ENCODE results near the gene JMJD8. TPM values are rescaled to one million over a fixed set of nuclear protein-coding genes. Genes with fewer than 3 reads are reported as not detected.

The JMJD8 gene
- total and polyA plus RNA-seq, 7 experiments from 2014 or later, result 26.8 to 62.1 (median 43.2) TPM

DNA sequence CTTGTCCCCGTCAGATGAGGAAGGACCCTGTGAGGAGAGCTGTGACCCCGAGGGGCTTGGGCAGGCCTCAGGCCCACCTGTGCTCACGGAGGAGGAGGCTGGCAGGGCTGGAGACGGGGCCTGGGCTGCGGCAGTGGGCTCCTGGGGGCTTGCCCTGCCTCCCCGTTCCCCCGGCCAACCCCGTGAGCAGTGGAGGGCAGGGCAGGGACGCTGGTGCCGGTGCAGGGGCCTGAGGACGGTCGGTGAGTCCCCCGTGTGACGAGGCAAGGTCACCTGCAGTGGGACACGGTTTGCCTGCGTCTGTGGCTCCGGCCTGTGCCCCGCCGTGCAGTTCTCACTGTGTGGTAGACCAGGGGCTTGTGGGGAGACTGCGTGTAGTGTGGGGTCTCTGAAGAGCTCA lies 24.5 kb downstream of the JMJD8 start:
- Histone ChIP-seq H3K27ac (ENCODE audit: low read depth, low read length) (no peak overlapping the region), H3K4me1 (ENCODE audit: control insufficient read depth in 2 of 2, insufficient read depth in 2 of 2, low read length in 2 of 2) (peaks cover 0 to 7% of the 10 kb centered on the region in 2 donors), H3K9me3 (ENCODE audit: control insufficient read depth in 2 of 3, low read length in 3 of 3) (no peaks in the 10 kb centered on the region), H3K4me3 (ENCODE audit: low read length) (no peak overlapping the region), H3K27me3 (ENCODE audit: control insufficient read depth in 2 of 2, insufficient read depth in 2 of 2, low read length in 2 of 2) (no peaks in the 10 kb centered on the region), H3K36me3 (ENCODE audit: control insufficient read depth in 2 of 3, insufficient read depth in 3 of 3, low read length in 3 of 3) (no peaks in the 10 kb centered on the region)
- POLR2A ChIA-PET, result no interaction called here
- CTCF ChIA-PET, result interaction anchor here (0.6 kb wide), 1 partner anchor 67 kb away, joined by 3 read pairs; the partner anchor contains the start of gene HAGHL
- no peak for ATAC-seq
- H3K4me3 Mint-ChIP-seq, result no peak overlapping the region
- DNase-seq, result no peak
- intact Hi-C loops (cut with micrococcal nuclease), result loop anchor here in 1 of 2 donors (2.0 kb wide), 3 partner anchors 19 to 307 kb away; partner anchors contain the start of genes AXIN1 and METTL26
- no peaks in the 10 kb centered on the region for H3K9me3 Mint-ChIP-seq
- no peaks in the 10 kb centered on the region for H3K27me3 Mint-ChIP-seq
- H3K4me1 Mint-ChIP-seq, result peaks cover 0 to 9% (median 4%) of the 10 kb centered on the region in 7 donors
- no peaks in the 10 kb centered on the region for H3K36me3 Mint-ChIP-seq
- H3K27ac Mint-ChIP-seq, result no peak overlapping the region

DNA sequence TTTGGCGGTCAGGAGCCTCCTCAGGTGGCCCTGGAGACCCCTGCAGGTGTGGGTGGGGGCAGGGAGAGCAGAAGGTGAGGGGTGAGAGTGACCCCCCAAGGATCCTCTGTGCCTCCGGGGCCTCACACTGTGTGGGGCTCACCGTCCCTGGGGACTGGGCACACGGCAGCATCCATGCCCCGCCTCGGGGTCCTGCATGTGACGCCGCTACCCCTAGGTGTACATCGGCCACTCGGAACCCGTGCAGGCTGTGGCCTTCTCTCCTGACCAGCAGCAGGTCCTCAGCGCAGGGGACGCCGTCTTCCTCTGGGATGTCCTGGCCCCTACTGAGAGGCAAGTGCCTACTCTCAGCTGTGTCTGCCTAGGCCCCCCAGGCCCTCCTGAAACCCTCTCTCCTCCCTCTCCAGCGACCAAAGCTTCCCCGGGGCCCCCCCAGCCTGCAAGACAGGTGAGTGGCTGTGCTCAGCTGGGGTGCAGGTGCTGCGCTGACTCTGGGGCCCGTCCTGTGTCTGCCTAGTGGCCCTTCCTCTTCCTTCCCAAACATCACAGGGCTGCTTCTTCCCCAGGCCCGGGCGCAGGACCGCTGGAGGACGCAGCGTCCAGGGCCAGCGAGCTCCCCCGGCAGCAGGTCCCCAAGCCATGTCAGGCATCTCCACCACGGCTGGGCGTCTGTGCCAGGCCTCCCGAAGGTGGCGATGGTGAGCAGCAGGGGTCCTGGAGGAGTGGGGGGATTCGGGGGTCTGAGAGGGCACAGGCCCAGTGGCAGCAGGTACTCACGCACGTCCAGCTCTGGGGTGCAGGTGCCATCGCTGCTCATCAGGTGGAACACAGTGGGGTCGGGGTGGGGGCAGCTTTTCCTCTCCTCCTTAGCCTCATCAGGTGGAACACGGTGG lies 25.2 kb downstream of the JMJD8 start:
- intact Hi-C loops (cut with micrococcal nuclease), result no loop called here
- ChIA-PET POLR2A (no interaction called here), CTCF (interaction anchor here (0.6 kb wide), 1 partner anchor 68 kb away, joined by 3 read pairs; the partner anchor contains the start of gene HAGHL)
- no peak for DNase-seq
- H3K27ac Mint-ChIP-seq, result no peak overlapping the region
- Histone ChIP-seq H3K27me3 (ENCODE audit: control insufficient read depth in 2 of 2, insufficient read depth in 2 of 2, low read length in 2 of 2) (no peaks in the 10 kb centered on the region), H3K4me3 (ENCODE audit: low read length) (no peak overlapping the region), H3K9me3 (ENCODE audit: control insufficient read depth in 2 of 3, low read length in 3 of 3) (no peaks in the 10 kb centered on the region), H3K36me3 (ENCODE audit: control insufficient read depth in 2 of 3, insufficient read depth in 3 of 3, low read length in 3 of 3) (no peaks in the 10 kb centered on the region), H3K27ac (ENCODE audit: low read depth, low read length) (no peak overlapping the region), H3K4me1 (ENCODE audit: control insufficient read depth in 2 of 2, insufficient read depth in 2 of 2, low read length in 2 of 2) (peaks cover 0 to 7% of the 10 kb centered on the region in 2 donors)
- H3K4me1 Mint-ChIP-seq, result peaks cover 0 to 9% (median 4%) of the 10 kb centered on the region in 7 donors
- H3K9me3 Mint-ChIP-seq, result no peaks in the 10 kb centered on the region
- H3K36me3 Mint-ChIP-seq, result no peaks in the 10 kb centered on the region
- no peaks in the 10 kb centered on the region for H3K27me3 Mint-ChIP-seq
- no peak overlapping the region for H3K4me3 Mint-ChIP-seq
- ATAC-seq, result no peak

DNA sequence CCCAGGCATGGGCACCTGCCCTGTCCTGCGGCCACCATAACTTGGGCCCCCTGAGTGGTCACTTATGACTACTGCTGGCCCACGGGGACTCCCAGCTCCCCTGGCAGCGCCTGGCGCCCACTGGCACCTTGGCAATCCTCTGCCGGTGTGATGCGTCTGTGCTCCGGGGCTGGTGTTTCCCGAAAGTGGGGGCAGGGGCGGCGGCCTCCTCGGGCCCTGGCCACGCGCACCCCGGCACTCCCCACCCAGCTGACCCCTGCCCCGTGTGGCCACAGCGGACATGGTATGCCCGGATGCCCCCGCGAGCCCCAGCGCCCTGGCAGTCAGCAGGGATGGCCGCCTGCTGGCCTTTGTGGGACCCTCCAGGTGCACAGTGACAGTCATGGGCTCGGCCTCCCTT lies 26.6 kb downstream of the JMJD8 start:
- no peaks in the 10 kb centered on the region for H3K36me3 ChIP-seq (ENCODE audit: control insufficient read depth in 2 of 3, insufficient read depth in 3 of 3, low read length in 3 of 3)
- H3K27me3 ChIP-seq (ENCODE audit: control insufficient read depth in 2 of 2, insufficient read depth in 2 of 2, low read length in 2 of 2), result no peaks in the 10 kb centered on the region
- no peaks in the 10 kb centered on the region for H3K36me3 Mint-ChIP-seq
- no peaks in the 10 kb centered on the region for H3K9me3 Mint-ChIP-seq
- no peak overlapping the region for H3K4me3 Mint-ChIP-seq
- DNase-seq (no peak), ATAC-seq (no peak)
- CTCF ChIA-PET, result no interaction called here
- H3K9me3 ChIP-seq (ENCODE audit: control insufficient read depth in 2 of 3, low read length in 3 of 3), result no peaks in the 10 kb centered on the region
- POLR2A ChIA-PET, result interaction anchor here (1.0 kb wide), 2 partner anchors 11 to 38 kb away, joined by 3 read pairs; no protein-coding TSS in a partner anchor
- H3K27ac ChIP-seq (ENCODE audit: low read depth, low read length), result no peak overlapping the region
- H3K4me1 Mint-ChIP-seq, result peaks cover 0 to 9% (median 4%) of the 10 kb centered on the region in 7 donors
- peaks cover 0 to 7% of the 10 kb centered on the region in 2 donors for H3K4me1 ChIP-seq (ENCODE audit: control insufficient read depth in 2 of 2, insufficient read depth in 2 of 2, low read length in 2 of 2)
- intact Hi-C loops (cut with micrococcal nuclease), result no loop called here
- H3K4me3 ChIP-seq (ENCODE audit: low read length), result no peak overlapping the region
- no peaks in the 10 kb centered on the region for H3K27me3 Mint-ChIP-seq
- no peak overlapping the region for H3K27ac Mint-ChIP-seq

DNA sequence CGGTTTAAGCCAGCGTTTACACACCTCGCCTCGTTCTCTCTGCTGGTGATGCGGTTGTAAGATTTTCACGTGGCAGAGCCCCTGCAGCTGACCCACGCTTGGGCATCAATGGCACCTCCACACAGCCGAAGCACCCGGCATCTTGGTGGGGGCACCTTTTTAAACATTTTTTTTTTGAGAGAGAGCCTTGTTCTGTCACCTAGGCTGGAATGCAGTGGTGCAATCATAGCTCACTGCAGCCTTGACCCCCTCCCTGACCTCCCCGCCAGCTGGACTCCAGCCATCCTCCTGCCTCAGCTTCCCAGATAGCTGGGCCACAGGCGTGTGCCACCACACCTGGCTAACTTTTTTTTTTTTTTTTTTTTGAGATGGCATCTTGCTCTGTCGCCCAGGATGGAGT lies 30.1 kb downstream of the JMJD8 start:
- no peaks in the 10 kb centered on the region for H3K4me1 ChIP-seq (ENCODE audit: control insufficient read depth in 2 of 2, insufficient read depth in 2 of 2, low read length in 2 of 2)
- ChIA-PET CTCF (interaction anchor here (0.6 kb wide), 1 partner anchor 9 kb away, joined by 3 read pairs; no protein-coding TSS in a partner anchor), POLR2A (interaction anchor here (0.6 to 1.4 kb wide), 2 partner anchors 17 to 1314 kb away, joined by 3 read pairs; partner anchors contain the start of gene METTL26)
- no peaks in the 10 kb centered on the region for H3K27me3 Mint-ChIP-seq
- no peak overlapping the region for H3K27ac Mint-ChIP-seq
- peaks cover 0 to 5% (median 0%) of the 10 kb centered on the region in 7 donors for H3K4me1 Mint-ChIP-seq
- no peaks in the 10 kb centered on the region for H3K36me3 Mint-ChIP-seq
- ATAC-seq (no peak), DNase-seq (no peak)
- no peaks in the 10 kb centered on the region for H3K9me3 Mint-ChIP-seq
- H3K36me3 ChIP-seq (ENCODE audit: control insufficient read depth in 2 of 3, insufficient read depth in 3 of 3, low read length in 3 of 3), result no peaks in the 10 kb centered on the region
- H3K4me3 Mint-ChIP-seq, result no peak overlapping the region
- no peak overlapping the region for H3K4me3 ChIP-seq (ENCODE audit: low read length)
- no peak overlapping the region for H3K27ac ChIP-seq (ENCODE audit: low read depth, low read length)
- H3K27me3 ChIP-seq (ENCODE audit: control insufficient read depth in 2 of 2, insufficient read depth in 2 of 2, low read length in 2 of 2), result no peaks in the 10 kb centered on the region
- H3K9me3 ChIP-seq (ENCODE audit: control insufficient read depth in 2 of 3, low read length in 3 of 3), result no peaks in the 10 kb centered on the region
- intact Hi-C loops (cut with micrococcal nuclease), result no loop called here

DNA sequence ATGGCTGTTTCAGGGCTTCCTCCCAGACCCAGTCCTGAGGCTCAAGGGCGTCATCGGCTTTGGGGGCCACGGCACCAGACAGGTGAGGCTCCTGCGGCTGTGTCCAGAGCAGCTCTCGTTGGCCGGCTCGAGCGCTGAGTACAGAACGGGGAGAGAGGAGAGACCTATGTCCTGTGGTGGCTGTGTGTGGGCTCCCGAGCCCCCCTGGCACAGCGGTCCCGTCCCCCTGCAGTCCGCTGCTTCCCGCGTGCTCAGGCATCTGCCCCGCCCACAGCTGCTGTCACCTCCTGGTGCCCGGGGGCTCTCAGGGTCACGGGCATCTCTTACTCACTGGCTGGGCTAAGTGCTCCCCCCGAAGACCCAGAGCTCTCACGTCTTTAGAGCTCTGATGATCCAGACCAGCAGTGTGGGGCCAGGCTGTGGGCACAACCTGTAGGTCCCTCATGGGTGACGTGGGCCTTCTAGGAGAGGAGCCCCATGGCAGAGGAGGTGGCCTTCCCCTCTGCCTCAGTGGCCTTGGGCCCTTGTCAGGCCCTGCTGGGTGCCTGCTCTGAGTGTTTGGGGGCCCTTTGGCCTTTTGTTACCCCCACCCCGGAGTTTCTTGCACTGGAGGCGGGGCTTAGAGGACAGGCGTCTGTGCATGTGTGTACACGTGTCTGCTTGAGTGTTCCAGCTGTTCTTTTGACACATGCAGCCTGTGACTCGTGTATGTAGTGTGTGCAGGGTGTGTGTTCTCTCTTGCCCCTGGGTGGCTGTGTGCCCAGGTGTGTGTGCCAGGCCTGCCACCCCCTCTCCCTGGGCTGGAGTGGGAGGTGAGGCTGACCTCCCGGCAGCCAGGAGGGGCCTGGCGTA lies 31.5 kb downstream of the JMJD8 start:
- ATAC-seq (no peak), DNase-seq (no peak)
- H3K4me1 Mint-ChIP-seq, result peaks cover 0 to 14% (median 5%) of the 10 kb centered on the region in 7 donors
- H3K27me3 Mint-ChIP-seq, result no peaks in the 10 kb centered on the region
- Histone ChIP-seq H3K36me3 (ENCODE audit: control insufficient read depth in 2 of 3, insufficient read depth in 3 of 3, low read length in 3 of 3) (no peaks in the 10 kb centered on the region), H3K4me1 (ENCODE audit: control insufficient read depth in 2 of 2, insufficient read depth in 2 of 2, low read length in 2 of 2) (peaks cover 6 to 9% of the 10 kb centered on the region in 2 donors), H3K27ac (ENCODE audit: low read depth, low read length) (no peak overlapping the region), H3K9me3 (ENCODE audit: control insufficient read depth in 2 of 3, low read length in 3 of 3) (no peaks in the 10 kb centered on the region), H3K4me3 (ENCODE audit: low read length) (no peak overlapping the region), H3K27me3 (ENCODE audit: control insufficient read depth in 2 of 2, insufficient read depth in 2 of 2, low read length in 2 of 2) (no peaks in the 10 kb centered on the region)
- no peaks in the 10 kb centered on the region for H3K36me3 Mint-ChIP-seq
- CTCF ChIA-PET, result interaction anchor here (0.5 kb wide), 1 partner anchor 15 kb away, joined by 3 read pairs; no protein-coding TSS in a partner anchor
- H3K9me3 Mint-ChIP-seq, result no peaks in the 10 kb centered on the region
- no peak overlapping the region for H3K27ac Mint-ChIP-seq
- intact Hi-C loops (cut with micrococcal nuclease), result no loop called here
- POLR2A ChIA-PET, result interaction anchor here (0.8 to 1.4 kb wide), 2 partner anchors 16 to 108 kb away, joined by 3 to 4 read pairs; partner anchors contain the start of gene METTL26
- peak overlapping the region in 1 of 10 donors; percentile 53 for H3K4me3 Mint-ChIP-seq

DNA sequence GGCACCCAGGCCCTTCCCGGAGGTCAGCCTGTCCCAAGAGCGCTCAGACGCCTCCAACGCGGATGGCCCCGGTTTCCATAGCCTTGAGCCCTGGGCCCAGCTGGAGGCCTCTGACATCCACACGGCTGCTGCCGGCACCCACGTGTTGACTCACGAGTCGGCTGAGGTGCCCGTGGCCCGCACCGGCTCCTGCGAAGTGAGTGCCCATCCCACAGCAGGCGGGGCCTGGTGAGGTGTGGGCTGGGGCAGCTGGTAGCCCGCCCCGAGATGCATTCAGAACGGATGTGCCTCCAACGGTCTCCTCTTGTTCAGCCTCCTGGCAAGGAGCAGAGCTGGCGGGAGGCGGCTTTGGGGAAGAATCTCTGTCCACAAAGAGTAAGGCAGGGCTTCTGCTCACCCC lies 32.3 kb downstream of the JMJD8 start:
- peaks cover 0 to 16% (median 5%) of the 10 kb centered on the region in 7 donors for H3K4me1 Mint-ChIP-seq
- POLR2A ChIA-PET, result interaction anchor here (0.6 kb wide), 1 partner anchor 59 kb away, joined by 3 read pairs; no protein-coding TSS in a partner anchor
- no peaks in the 10 kb centered on the region for H3K9me3 Mint-ChIP-seq
- no peak overlapping the region for H3K27ac Mint-ChIP-seq
- CTCF ChIA-PET, result no interaction called here
- intact Hi-C loops (cut with micrococcal nuclease), result no loop called here
- H3K36me3 Mint-ChIP-seq, result no peaks in the 10 kb centered on the region
- no peaks in the 10 kb centered on the region for H3K27me3 ChIP-seq (ENCODE audit: control insufficient read depth in 2 of 2, insufficient read depth in 2 of 2, low read length in 2 of 2)
- no peak for ATAC-seq
- no peak for DNase-seq
- H3K27ac ChIP-seq (ENCODE audit: low read depth, low read length), result no peak overlapping the region
- H3K4me1 ChIP-seq (ENCODE audit: control insufficient read depth in 2 of 2, insufficient read depth in 2 of 2, low read length in 2 of 2), result peaks cover 6 to 9% of the 10 kb centered on the region in 2 donors
- no peaks in the 10 kb centered on the region for H3K9me3 ChIP-seq (ENCODE audit: control insufficient read depth in 2 of 3, low read length in 3 of 3)
- H3K4me3 ChIP-seq (ENCODE audit: low read length), result no peak overlapping the region
- no peaks in the 10 kb centered on the region for H3K36me3 ChIP-seq (ENCODE audit: control insufficient read depth in 2 of 3, insufficient read depth in 3 of 3, low read length in 3 of 3)
- no peaks in the 10 kb centered on the region for H3K27me3 Mint-ChIP-seq
- peak overlapping the region in 1 of 10 donors; percentile 75 for H3K4me3 Mint-ChIP-seq

Data from naive thymus-derived CD4-positive, alpha-beta T cell (primary cell).